GM23338 (cell line): ENCODE data around the gene HUS1. TPM values are rescaled to one million over a fixed set of nuclear protein-coding genes. Genes with fewer than 3 reads are reported as not detected.
"Not testable (repeated sequence)": the region's sequence is repeated elsewhere in the genome, so short reads cannot be mapped to it uniquely, and the experiment has no call there.

Experiments used
- ATAC-seq: fragments of 200-7000 bp; cut with Tn5 transposase; 3 replicates; pipeline ENCODE4 v1.9.1; 2020
- DNase-seq: peaks from one replicate; pipeline ENCODE4 v3.0.0-alpha.2; 2015; ENCODE audit warnings: low spot score
- H2AFZ ChIP-seq: fragments of 200-600 bp; sonication (generic); 2 replicates; pipeline ENCODE4 v1.8.0; 2016; ENCODE audit warnings: antibody characterized with exemption, mild to moderate bottlenecking, moderate library complexity
- H3F3A ChIP-seq: fragments of 200-600 bp; sonication (generic); replicated peaks from 2 replicates; pipeline ENCODE4 v1.8.0; 2017; ENCODE audit warnings: antibody characterized with exemption, mixed run types, low read depth
- H3K27ac ChIP-seq: fragments of 200-600 bp; sonication (generic); 2 replicates; pipeline ENCODE4 v1.6.1; 2016; ENCODE audit warnings: low read depth
- H3K27me3 ChIP-seq: fragments of 200-600 bp; sonication (generic); 2 replicates; pipeline ENCODE4 v1.8.0; 2016; ENCODE audit warnings: mild to moderate bottlenecking, mixed run types, moderate library complexity; ENCODE audit not compliant: insufficient read depth
- H3K36me3 ChIP-seq: fragments of 200-600 bp; sonication (generic); 2 replicates; pipeline ENCODE4 v1.8.0; 2016; ENCODE audit warnings: mild to moderate bottlenecking; ENCODE audit not compliant: insufficient read depth
- H3K4me1 ChIP-seq: fragments of 200-600 bp; sonication (generic); 2 replicates; pipeline ENCODE4 v1.8.0; 2016; ENCODE audit warnings: mild to moderate bottlenecking, moderate library complexity; ENCODE audit not compliant: insufficient read depth
- H3K4me2 ChIP-seq: fragments of 200-600 bp; sonication (generic); 2 replicates; pipeline ENCODE4 v1.7.1; 2017; ENCODE audit warnings: mixed run types
- H3K4me3 ChIP-seq: fragments of 200-600 bp; sonication (generic); 2 replicates; pipeline ENCODE4 v1.6.1; 2016; ENCODE audit warnings: mixed run types
- H3K79me2 ChIP-seq: fragments of 200-600 bp; sonication (generic); replicated peaks from 2 replicates; pipeline ENCODE4 v1.8.0; 2017; ENCODE audit warnings: mild to moderate bottlenecking; ENCODE audit not compliant: insufficient read depth
- H3K9me2 ChIP-seq: fragments of 200-600 bp; sonication (generic); 2 replicates; pipeline ENCODE4 v1.8.0; 2017; ENCODE audit not compliant: insufficient read depth
- H4K20me1 ChIP-seq: fragments of 200-600 bp; sonication (generic); replicated peaks from 2 replicates; pipeline ENCODE4 v1.8.0; 2017; ENCODE audit warnings: mild to moderate bottlenecking; ENCODE audit not compliant: insufficient read depth
- H3K27ac Mint-ChIP-seq: 2 replicates; pipeline ENCODE4 v1.8.0; 2020; ENCODE audit warnings: inconsistent platforms, mild to moderate bottlenecking, moderate library complexity, mixed read lengths
- H3K27me3 Mint-ChIP-seq: 3 replicates; pipeline ENCODE4 v1.8.0; 2022; ENCODE audit warnings: low read depth, mild to moderate bottlenecking, moderate library complexity, mixed read lengths, inconsistent platforms; ENCODE audit not compliant: insufficient read depth, poor library complexity
- H3K36me3 Mint-ChIP-seq: 3 replicates; pipeline ENCODE4 v1.8.0; 2021; ENCODE audit warnings: low read depth, mild to moderate bottlenecking, inconsistent platforms, moderate library complexity, mixed read lengths
- H3K4me1 Mint-ChIP-seq: 3 replicates; pipeline ENCODE4 v1.8.0; 2020; ENCODE audit warnings: mild to moderate bottlenecking, inconsistent platforms, mixed read lengths
- H3K4me3 Mint-ChIP-seq: 3 replicates; pipeline ENCODE4 v1.8.0; 2021; ENCODE audit warnings: moderate library complexity, mild to moderate bottlenecking, inconsistent platforms, mixed read lengths
- H3K9me3 Mint-ChIP-seq: 3 replicates; pipeline ENCODE4 v1.8.0; 2020; ENCODE audit warnings: moderate library complexity, mild to moderate bottlenecking, inconsistent platforms, mixed read lengths
- ZNF462 ChIP-seq: fragments of 250-450 bp; sonication (Bioruptor Pico); IDR thresholded peaks from 2 replicates; pipeline ENCODE4 v1.5.0; 2020; ENCODE audit warnings: mild to moderate bottlenecking, moderate library complexity
- polyA plus RNA-seq: library from polyadenylated mRNA; unstranded; fragments of >200 nt; fragmentation: Nextera tagmentation; extraction: Ambion mirVana; gene quantifications from 2 replicates; pipeline ENCODE4 v1.2.1, GENCODE V29; 2016
- total RNA-seq: library from RNA; depleted of rRNA; stranded (reverse); fragments of >200 nt; shearing (Covaris generic); gene quantifications from 2 replicates; pipeline ENCODE4 v1.2.3, GENCODE V29; 2014

HUS1 gene
- total and polyA plus RNA-seq, 2 experiments from 2014 or later, result 14.9 to 29.7 TPM

- no peak for TF ChIP-seq ZNF462 (CRISPR knock-in tag)
These were observed 11.2 kb upstream of the HUS1 start (continued) for GRCh38 chr7:47990592-47990991.

GRCh38 chr7:47989607-47990400 lies 10.4 kb upstream of the HUS1 start:
- not testable (repeated sequence) for H3K9me2 ChIP-seq, H3K36me3 Mint-ChIP-seq, ATAC-seq, H2AFZ ChIP-seq, H3K79me2 ChIP-seq, H3K27me3 Mint-ChIP-seq, H3K4me3 ChIP-seq, H4K20me1 ChIP-seq, H3K9me3 Mint-ChIP-seq, H3K27me3 ChIP-seq, H3K36me3 ChIP-seq, H3F3A ChIP-seq
- H3K4me2 ChIP-seq, result peak overlapping the region; percentile 34; the same call in 1 of the 2 replicates
- H3K4me3 Mint-ChIP-seq, result peak overlapping the region; percentile 17; the same call in 1 of the 3 replicates
- H3K4me1 Mint-ChIP-seq, result peaks cover 29% of the 10 kb centered on the region
- peak overlapping the region; percentile 74; the same call in 1 of the 2 replicates for H3K27ac ChIP-seq
- DNase-seq, result peak; percentile 60
- peak overlapping the region; percentile 69 for H3K27ac Mint-ChIP-seq
- peaks cover 12% of the 10 kb centered on the region for H3K4me1 ChIP-seq
